IMR-90 (cell line): ENCODE results near the gene DISC1.

Source experiments
- BHLHE40 ChIP-seq: fragments of 150-350 bp; IDR thresholded peaks from 2 replicates; pipeline ENCODE4 v1.6.1; 2016; ENCODE audit warnings: mild to moderate bottlenecking, low read depth, low read length
- CEBPB ChIP-seq: IDR thresholded peaks from 2 replicates; pipeline ENCODE4 v1.6.1; 2012; ENCODE audit warnings: low read depth, low read length, improper control_type of control experiment
- CHD1 ChIP-seq: IDR thresholded peaks from 2 replicates; pipeline ENCODE4 v1.6.1; 2012; ENCODE audit warnings: low read depth, low read length, improper control_type of control experiment
- FOS ChIP-seq: fragments of 150-350 bp; IDR thresholded peaks from 2 replicates; pipeline ENCODE4 v1.6.1; 2016; ENCODE audit warnings: low read depth, low read length
- MAFK ChIP-seq: IDR thresholded peaks from 2 replicates; pipeline ENCODE4 v1.6.1; 2012; ENCODE audit warnings: low read depth, low read length, improper control_type of control experiment
- MXI1 ChIP-seq: IDR thresholded peaks from 2 replicates; pipeline ENCODE4 v1.6.1; 2012; ENCODE audit warnings: low read depth, mild to moderate bottlenecking, low read length, moderate library complexity, borderline replicate concordance
- NFE2L2 ChIP-seq: fragments of 150-350 bp; IDR thresholded peaks from 2 replicates; pipeline ENCODE4 v1.6.1; 2016; ENCODE audit warnings: low read depth, mild to moderate bottlenecking, low read length
- POLR2A ChIP-seq: IDR thresholded peaks from 2 replicates; pipeline ENCODE4 v1.6.1; 2012; ENCODE audit warnings: mild to moderate bottlenecking, low read depth, low read length
- RAD21 ChIP-seq: IDR thresholded peaks from 2 replicates; pipeline ENCODE4 v1.6.1; 2012; ENCODE audit warnings: low read length, improper control_type of control experiment
- SMC3 ChIP-seq: fragments of 150-350 bp; IDR thresholded peaks from 2 replicates; pipeline ENCODE4 v1.6.1; 2016; ENCODE audit warnings: low read depth, mild to moderate bottlenecking, antibody characterized with exemption, low read length, moderate library complexity
- USF2 ChIP-seq: fragments of 150-350 bp; IDR thresholded peaks from 2 replicates; pipeline ENCODE4 v1.6.1; 2017; ENCODE audit warnings: mild to moderate bottlenecking, antibody characterized with exemption, low read length, low read depth
- TF ChIP-seq, protein P1 (sequence below): conservative IDR thresholded peaks from 2 replicates; pipeline ENCODE4 v1.5.1; 2012; ENCODE audit warnings: mild to moderate bottlenecking, low read depth, low read length, improper control_type of control experiment
- TF ChIP-seq, protein P2 (sequence below): fragments of 150-350 bp; IDR thresholded peaks from 2 replicates; pipeline ENCODE4 v1.6.1; 2016; ENCODE audit warnings: low read depth, mild to moderate bottlenecking, low read length, moderate library complexity, borderline replicate concordance

GRCh38 chr1:231779081-231779480 lies 152.5 kb downstream of the DISC1 start:
- no peak for TF ChIP-seq NFE2L2
- no peak for TF ChIP-seq POLR2A
- TF ChIP-seq, protein P1, sequence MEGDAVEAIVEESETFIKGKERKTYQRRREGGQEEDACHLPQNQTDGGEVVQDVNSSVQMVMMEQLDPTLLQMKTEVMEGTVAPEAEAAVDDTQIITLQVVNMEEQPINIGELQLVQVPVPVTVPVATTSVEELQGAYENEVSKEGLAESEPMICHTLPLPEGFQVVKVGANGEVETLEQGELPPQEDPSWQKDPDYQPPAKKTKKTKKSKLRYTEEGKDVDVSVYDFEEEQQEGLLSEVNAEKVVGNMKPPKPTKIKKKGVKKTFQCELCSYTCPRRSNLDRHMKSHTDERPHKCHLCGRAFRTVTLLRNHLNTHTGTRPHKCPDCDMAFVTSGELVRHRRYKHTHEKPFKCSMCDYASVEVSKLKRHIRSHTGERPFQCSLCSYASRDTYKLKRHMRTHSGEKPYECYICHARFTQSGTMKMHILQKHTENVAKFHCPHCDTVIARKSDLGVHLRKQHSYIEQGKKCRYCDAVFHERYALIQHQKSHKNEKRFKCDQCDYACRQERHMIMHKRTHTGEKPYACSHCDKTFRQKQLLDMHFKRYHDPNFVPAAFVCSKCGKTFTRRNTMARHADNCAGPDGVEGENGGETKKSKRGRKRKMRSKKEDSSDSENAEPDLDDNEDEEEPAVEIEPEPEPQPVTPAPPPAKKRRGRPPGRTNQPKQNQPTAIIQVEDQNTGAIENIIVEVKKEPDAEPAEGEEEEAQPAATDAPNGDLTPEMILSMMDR, result no peak
- no peak for TF ChIP-seq BHLHE40
- no peak for TF ChIP-seq CHD1
- TF ChIP-seq, protein P2, sequence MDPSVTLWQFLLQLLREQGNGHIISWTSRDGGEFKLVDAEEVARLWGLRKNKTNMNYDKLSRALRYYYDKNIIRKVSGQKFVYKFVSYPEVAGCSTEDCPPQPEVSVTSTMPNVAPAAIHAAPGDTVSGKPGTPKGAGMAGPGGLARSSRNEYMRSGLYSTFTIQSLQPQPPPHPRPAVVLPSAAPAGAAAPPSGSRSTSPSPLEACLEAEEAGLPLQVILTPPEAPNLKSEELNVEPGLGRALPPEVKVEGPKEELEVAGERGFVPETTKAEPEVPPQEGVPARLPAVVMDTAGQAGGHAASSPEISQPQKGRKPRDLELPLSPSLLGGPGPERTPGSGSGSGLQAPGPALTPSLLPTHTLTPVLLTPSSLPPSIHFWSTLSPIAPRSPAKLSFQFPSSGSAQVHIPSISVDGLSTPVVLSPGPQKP, result no peak
- TF ChIP-seq RAD21, result no peak
- no peak for TF ChIP-seq CEBPB
- TF ChIP-seq USF2, result no peak
- no peak for TF ChIP-seq FOS
- TF ChIP-seq MXI1, result no peak
- no peak for TF ChIP-seq SMC3
- TF ChIP-seq MAFK, result no peak
